IPS-20b (cell line): Measurements from ENCODE around the gene TMC1.

Source experiments
- H3K27ac ChIP-seq: one replicate; pipeline ENCODE4 v1.5.1; 2013; ENCODE audit warnings: low read length
- H3K27me3 ChIP-seq: 2 replicates; pipeline ENCODE4 v1.6.1; 2013; ENCODE audit warnings: mild to moderate bottlenecking, low read length, inconsistent platforms; ENCODE audit not compliant: insufficient read depth
- H3K36me3 ChIP-seq: 2 replicates; pipeline ENCODE4 v1.6.1; 2013; ENCODE audit warnings: low read depth, mild to moderate bottlenecking, inconsistent platforms, low read length, moderate library complexity; ENCODE audit not compliant: insufficient read depth
- H3K4me1 ChIP-seq: 2 replicates; pipeline ENCODE4 v1.6.1; 2013; ENCODE audit warnings: mild to moderate bottlenecking, control low read depth, inconsistent platforms, low read length, moderate library complexity; ENCODE audit not compliant: insufficient read depth
- H3K4me3 ChIP-seq: 2 replicates; pipeline ENCODE4 v1.5.1; 2013; ENCODE audit warnings: mild to moderate bottlenecking, low read length, inconsistent platforms
- H3K9ac ChIP-seq: 2 replicates; pipeline ENCODE4 v1.6.1; 2013; ENCODE audit warnings: low read depth, mild to moderate bottlenecking, inconsistent platforms, low read length, moderate library complexity
- H3K9me3 ChIP-seq: 2 replicates; pipeline ENCODE4 v1.6.1; 2013; ENCODE audit warnings: mild to moderate bottlenecking, low read depth, low read length, inconsistent platforms; ENCODE audit not compliant: insufficient read depth

Gene TMC1

GRCh38 chr9:72661401-72662135 lies 140.2 kb downstream of the TMC1 start:
- no peaks in the 10 kb centered on the region for H3K27me3 ChIP-seq
- H3K4me3 ChIP-seq: no peak overlapping the region
- H3K9me3 ChIP-seq: no peaks in the 10 kb centered on the region
- H3K36me3 ChIP-seq: no peaks in the 10 kb centered on the region
- H3K4me1 ChIP-seq: no peaks in the 10 kb centered on the region
- H3K9ac ChIP-seq: no peak overlapping the region
- no peak overlapping the region for H3K27ac ChIP-seq

GRCh38 chr9:72665421-72665820 lies 144.0 kb downstream of the TMC1 start:
- no peak overlapping the region for H3K9ac ChIP-seq
- H3K9me3 ChIP-seq: no peaks in the 10 kb centered on the region
- H3K4me1 ChIP-seq: peaks cover 6% of the 10 kb centered on the region; the same call in 1 of the 2 replicates
- H3K36me3 ChIP-seq: no peaks in the 10 kb centered on the region
- no peaks in the 10 kb centered on the region for H3K27me3 ChIP-seq
- no peak overlapping the region for H3K4me3 ChIP-seq
- H3K27ac ChIP-seq: no peak overlapping the region

DNA sequence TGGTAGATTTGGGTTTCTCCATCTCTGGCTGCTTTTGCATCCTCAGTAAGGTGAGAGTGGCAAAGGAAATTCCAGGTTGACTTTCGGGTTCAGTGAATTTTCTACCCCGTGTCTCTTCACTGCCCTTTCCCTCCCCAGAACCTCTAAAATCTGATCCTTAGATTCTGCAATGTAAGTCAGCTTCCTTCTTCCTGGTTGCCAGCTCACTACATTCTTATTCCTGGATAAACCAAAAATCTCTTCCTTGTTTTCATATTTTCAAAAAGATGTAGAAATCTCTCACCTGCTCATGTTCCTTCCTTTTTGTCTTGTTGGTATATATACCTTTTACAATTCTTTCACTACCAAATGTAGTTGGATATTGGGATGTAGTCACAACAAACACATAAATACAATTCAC lies 145.8 kb downstream of the TMC1 start:
- Histone ChIP-seq H3K9me3 (no peaks in the 10 kb centered on the region), H3K27me3 (no peaks in the 10 kb centered on the region), H3K9ac (no peak overlapping the region), H3K36me3 (no peaks in the 10 kb centered on the region), H3K27ac (no peak overlapping the region), H3K4me3 (no peak overlapping the region), H3K4me1 (peaks cover 6% of the 10 kb centered on the region; the same call in 1 of the 2 replicates)

DNA sequence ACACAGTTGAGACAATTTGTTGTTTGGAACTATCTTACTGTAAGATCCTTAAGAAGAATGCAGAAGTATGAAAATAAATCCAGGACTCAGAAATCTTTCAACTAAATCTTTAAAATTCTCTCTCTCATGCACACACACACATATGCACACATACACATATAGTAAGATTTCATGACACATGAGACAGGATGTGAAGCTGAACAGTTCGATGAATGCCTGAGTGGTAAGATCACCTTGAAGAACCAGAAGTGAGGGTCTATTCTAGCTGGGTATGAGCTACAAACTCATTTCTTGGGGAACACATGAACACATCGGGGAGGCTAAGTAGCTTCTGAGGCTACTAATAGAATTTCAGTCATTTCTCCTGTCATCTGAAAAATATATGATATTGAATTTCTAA lies 153.6 kb downstream of the TMC1 start:
- Histone ChIP-seq H3K9me3 (no peaks in the 10 kb centered on the region), H3K36me3 (no peaks in the 10 kb centered on the region), H3K4me1 (peaks cover 13% of the 10 kb centered on the region), H3K27ac (no peak overlapping the region), H3K9ac (no peak overlapping the region), H3K4me3 (no peak overlapping the region), H3K27me3 (no peaks in the 10 kb centered on the region)

DNA sequence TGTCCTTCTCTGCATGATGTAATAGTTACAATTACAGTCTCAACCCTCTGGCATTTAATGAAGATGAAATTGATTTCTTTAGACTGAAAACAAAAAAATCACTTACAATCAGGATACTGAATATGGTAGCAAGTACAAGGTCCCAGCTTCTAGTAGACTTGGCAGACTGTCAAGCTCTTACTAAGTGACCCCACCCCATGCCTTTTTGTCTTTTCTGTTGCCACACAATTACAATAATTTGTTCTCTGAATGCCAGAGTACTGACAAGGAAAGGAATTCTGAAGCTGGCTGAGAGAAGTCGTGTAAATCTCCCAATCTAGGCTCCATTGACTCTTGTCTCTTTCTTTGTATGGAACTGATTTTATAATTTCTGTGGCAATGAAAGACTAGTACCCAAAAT lies 154.2 kb downstream of the TMC1 start:
- Histone ChIP-seq H3K36me3 (no peaks in the 10 kb centered on the region), H3K4me1 (peaks cover 14% of the 10 kb centered on the region), H3K27ac (no peak overlapping the region), H3K27me3 (no peaks in the 10 kb centered on the region), H3K4me3 (no peak overlapping the region), H3K9ac (no peak overlapping the region), H3K9me3 (no peaks in the 10 kb centered on the region)

DNA sequence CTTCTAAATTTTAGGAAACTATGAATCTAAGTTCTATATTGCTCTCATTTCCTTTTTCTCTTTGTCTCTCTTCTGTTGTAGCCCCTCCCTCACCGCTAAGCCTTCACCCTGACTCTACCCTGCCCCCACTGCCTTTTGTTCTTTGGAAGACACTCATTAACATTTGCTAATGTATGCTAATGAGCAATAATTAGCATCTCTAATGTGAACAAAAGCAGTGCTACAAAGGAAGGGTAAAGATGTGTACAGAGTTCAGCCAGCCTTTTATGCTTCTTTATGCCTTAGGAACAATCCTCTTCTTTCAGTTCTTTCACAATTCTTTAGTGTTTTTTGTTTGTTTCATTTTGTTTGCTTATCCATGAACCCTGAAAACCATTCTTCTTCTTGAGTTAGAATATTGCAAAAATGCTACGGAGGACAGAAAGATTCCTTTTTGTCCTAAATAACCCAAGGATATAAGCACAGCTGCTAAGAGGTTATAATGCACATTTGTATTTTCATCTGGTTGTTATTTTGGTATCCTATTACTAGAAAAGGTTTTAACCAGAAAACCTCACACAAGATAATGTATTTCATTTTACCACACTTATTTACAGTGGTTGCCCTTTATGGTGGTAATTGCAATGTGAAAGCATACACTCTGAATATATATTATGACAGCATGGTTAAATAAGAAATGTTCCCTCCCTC lies 159.3 kb downstream of the TMC1 start:
- Histone ChIP-seq H3K9ac (peak overlapping the region; percentile 68), H3K9me3 (no peaks in the 10 kb centered on the region), H3K36me3 (no peaks in the 10 kb centered on the region), H3K4me3 (peak overlapping the region; percentile 36), H3K4me1 (peaks cover 33% of the 10 kb centered on the region), H3K27me3 (no peaks in the 10 kb centered on the region), H3K27ac (peak overlapping the region; percentile 95)

GRCh38 chr9:72681283-72681630 lies 159.8 kb downstream of the TMC1 start:
- no peaks in the 10 kb centered on the region for H3K9me3 ChIP-seq
- peaks cover 33% of the 10 kb centered on the region for H3K4me1 ChIP-seq
- H3K9ac ChIP-seq: peak overlapping the region; percentile 55
- H3K27ac ChIP-seq: peak overlapping the region; percentile 95
- H3K27me3 ChIP-seq: no peaks in the 10 kb centered on the region
- peak overlapping the region; percentile 36; the same call in 1 of the 2 replicates for H3K4me3 ChIP-seq
- no peaks in the 10 kb centered on the region for H3K36me3 ChIP-seq

DNA sequence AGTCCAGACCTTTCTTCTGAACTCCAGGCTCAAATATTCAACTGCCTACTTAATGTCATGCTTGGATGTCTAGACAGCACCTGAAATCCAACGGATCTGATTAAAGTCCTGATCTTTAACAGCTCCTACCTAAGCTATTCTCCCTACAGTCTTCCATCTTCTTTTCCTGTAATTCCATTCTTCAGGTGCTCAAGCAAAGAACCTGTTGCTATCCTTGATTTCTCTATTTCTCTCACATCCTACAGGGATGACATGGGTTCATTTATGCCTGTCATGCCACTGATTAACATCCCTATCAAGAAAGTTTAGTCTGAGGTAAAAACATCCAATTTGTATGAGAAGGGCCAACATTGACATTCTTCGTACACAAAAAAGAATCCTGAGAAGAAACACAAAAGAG lies 163.2 kb downstream of the TMC1 start:
- Histone ChIP-seq H3K9ac (no peak overlapping the region), H3K9me3 (no peaks in the 10 kb centered on the region), H3K27me3 (no peaks in the 10 kb centered on the region), H3K4me3 (no peak overlapping the region), H3K4me1 (peaks cover 27% of the 10 kb centered on the region), H3K27ac (no peak overlapping the region), H3K36me3 (no peaks in the 10 kb centered on the region)

GRCh38 chr9:72685911-72686310 lies 164.5 kb downstream of the TMC1 start:
- Histone ChIP-seq H3K27me3 (no peaks in the 10 kb centered on the region), H3K9ac (no peak overlapping the region), H3K36me3 (no peaks in the 10 kb centered on the region), H3K27ac (no peak overlapping the region), H3K9me3 (no peaks in the 10 kb centered on the region), H3K4me3 (no peak overlapping the region), H3K4me1 (peaks cover 18% of the 10 kb centered on the region)

- Histone ChIP-seq H3K4me3 (no peak overlapping the region), H3K27me3 (no peaks in the 10 kb centered on the region), H3K27ac (no peak overlapping the region), H3K9me3 (no peaks in the 10 kb centered on the region), H3K9ac (no peak overlapping the region), H3K36me3 (no peaks in the 10 kb centered on the region), H3K4me1 (peaks cover 4% of the 10 kb centered on the region; the same call in 1 of the 2 replicates)
These were observed 165.9 kb downstream of the TMC1 start for GRCh38 chr9:72687331-72687730.

- Histone ChIP-seq H3K4me1 (no peaks in the 10 kb centered on the region), H3K36me3 (no peaks in the 10 kb centered on the region), H3K9ac (no peak overlapping the region), H3K27me3 (no peaks in the 10 kb centered on the region), H3K9me3 (no peaks in the 10 kb centered on the region), H3K4me3 (no peak overlapping the region), H3K27ac (no peak overlapping the region)
These were observed 170.3 kb downstream of the TMC1 start for GRCh38 chr9:72691671-72692070.

- no peak overlapping the region for H3K9ac ChIP-seq
- no peaks in the 10 kb centered on the region for H3K27me3 ChIP-seq
- H3K27ac ChIP-seq: no peak overlapping the region
- H3K9me3 ChIP-seq: no peaks in the 10 kb centered on the region
- H3K36me3 ChIP-seq: no peaks in the 10 kb centered on the region
- H3K4me1 ChIP-seq: no peaks in the 10 kb centered on the region
- H3K4me3 ChIP-seq: no peak overlapping the region
These were observed 174.0 kb downstream of the TMC1 start for GRCh38 chr9:72695365-72695764.
